ENCODE results near the gene ZNG1A.
A peak's percentile ranks its signal among the peaks of the same experiment; 100 is the strongest.
"Not testable (repeated sequence)": the region's sequence is repeated elsewhere in the genome, so short reads cannot be mapped to it uniquely, and the experiment has no call there.

ZNG1A gene

GRCh38 chr9:169757-170156, 9.1 kb downstream of the ZNG1A start:
- DNase-seq: not testable (repeated sequence)

- not testable (repeated sequence) for DNase-seq
These were observed 19.0 kb downstream of the ZNG1A start for GRCh38 chr9:159871-160270.

- DNase-seq: not testable (repeated sequence)
These were observed 27.7 kb downstream of the ZNG1A start for GRCh38 chr9:151173-151572.

- not testable (repeated sequence) for DNase-seq
These were observed 39.0 kb downstream of the ZNG1A start for GRCh38 chr9:139880-140279.

- DNase-seq: not testable (repeated sequence)
These were observed 60.8 kb downstream of the ZNG1A start, which contains the start of gene FOXD4 for GRCh38 chr9:117995-118467. TSS of gene FOXD4 (minus strand) at chr9:118417. CDS start at chr9:118119, 298 bp downstream.

GRCh38 chr9:117144-117994, 61.5 kb downstream of the ZNG1A start:
- DNase-seq: peak; percentile 30

GRCh38 chr9:116239-117077, 62.4 kb downstream of the ZNG1A start:
- not testable (repeated sequence) for DNase-seq

- not testable (repeated sequence) for DNase-seq
These were observed 63.8 kb downstream of the ZNG1A start for GRCh38 chr9:115118-115451.

- DNase-seq: not testable (repeated sequence)
These were observed 64.4 kb downstream of the ZNG1A start for GRCh38 chr9:114267-115117.

GRCh38 chr9:113468-114266, 65.2 kb downstream of the ZNG1A start:
- peak; percentile 27 for DNase-seq

GRCh38 chr9:112589-113467, 66.0 kb downstream of the ZNG1A start:
- not testable (repeated sequence) for DNase-seq

- DNase-seq: not testable (repeated sequence)
These were observed 68.2 kb downstream of the ZNG1A start for GRCh38 chr9:110672-111071.

GRCh38 chr9:109540-109939, 69.3 kb downstream of the ZNG1A start:
- not testable (repeated sequence) for DNase-seq

GRCh38 chr9:108742-109495, 69.9 kb downstream of the ZNG1A start:
- not testable (repeated sequence) for DNase-seq

- not testable (repeated sequence) for DNase-seq
These were observed 72.9 kb downstream of the ZNG1A start for GRCh38 chr9:105991-106390.

- not testable (repeated sequence) for DNase-seq
These were observed 78.4 kb downstream of the ZNG1A start for GRCh38 chr9:100430-100829.

- not testable (repeated sequence) for DNase-seq
These were observed 79.0 kb downstream of the ZNG1A start for GRCh38 chr9:99867-100266.

GRCh38 chr9:98775-99174, 80.1 kb downstream of the ZNG1A start:
- DNase-seq: not testable (repeated sequence)

- not testable (repeated sequence) for DNase-seq
These were observed 83.9 kb downstream of the ZNG1A start for GRCh38 chr9:94992-95391.

GRCh38 chr9:94323-94722, 84.5 kb downstream of the ZNG1A start:
- not testable (repeated sequence) for DNase-seq

All from activated CD4-positive, alpha-beta T cell treated with anti-CD3 and anti-CD28 coated beads, Interleukin-2, amount 50 U/mL, for 1 hour (primary cell).